H1 (cell line): Measurements from ENCODE around the gene AAMDC. TPM values are rescaled to one million over a fixed set of nuclear protein-coding genes. Genes with fewer than 3 reads are reported as not detected.
"Not testable (repeated sequence)": the region's sequence is repeated elsewhere in the genome, so short reads cannot be mapped to it uniquely, and the experiment has no call there.

Experiments used
- CTCF ChIA-PET: fragments of 300-600 bp; sonication (Branson Sonifier 250); formaldehyde crosslinking; loops from one replicate; lab custom pipeline; 2021; ENCODE audit not compliant: partially characterized antibody; lab: Charles Lee
- POLR2A ChIA-PET: fragments of 300-600 bp; sonication (Branson Sonifier 250); formaldehyde crosslinking; loops from one replicate; lab custom pipeline; 2021; ENCODE audit warnings: inconsistent platforms; ENCODE audit not compliant: partially characterized antibody; lab: Charles Lee
- DNase-seq, 2 experiments: peaks; one replicate each; pipeline versions ENCODE4 v3.0.0 to v3.0.0-alpha.2; 2010 to 2022; ENCODE audit warnings: low spot score in 2 of 2, low read depth in 1 of 2, mixed read lengths in 1 of 2
- FAIRE-seq: peaks from 2 replicates; lab custom pipeline; 2011; peaks lifted over from hg19 to GRCh38; lab: Jason Lieb, UNC
- H2AFZ ChIP-seq: 2 replicates; pipeline ENCODE4 v1.8.1; 2012; ENCODE audit warnings: low read length, inconsistent platforms
- H2AK5ac ChIP-seq: 2 replicates; pipeline ENCODE4 v1.6.1; 2013; ENCODE audit warnings: low read depth, low read length
- H2BK120ac ChIP-seq: replicated peaks from 2 replicates; pipeline ENCODE3; 2013; ENCODE audit warnings: low read depth, low read length, inconsistent platforms
- H2BK12ac ChIP-seq: 2 replicates; pipeline ENCODE4 v1.6.1; 2013; ENCODE audit warnings: low read depth, low read length
- H2BK15ac ChIP-seq: 2 replicates; pipeline ENCODE4 v1.6.1; 2013; ENCODE audit warnings: low read length
- H2BK20ac ChIP-seq: 2 replicates; pipeline ENCODE4 v1.6.1; 2013; ENCODE audit warnings: low read length
- H2BK5ac ChIP-seq: 2 replicates; pipeline ENCODE4 v1.6.1; 2013; ENCODE audit warnings: low read depth, low read length
- H3K14ac ChIP-seq: 2 replicates; pipeline ENCODE4 v1.6.1; 2013; ENCODE audit warnings: inconsistent platforms; ENCODE audit not compliant: insufficient read length
- H3K18ac ChIP-seq: 2 replicates; pipeline ENCODE4 v1.6.1; 2013; ENCODE audit warnings: low read length; ENCODE audit errors: extremely low read depth
- H3K23ac ChIP-seq: 2 replicates; pipeline ENCODE4 v1.6.1; 2013; ENCODE audit warnings: inconsistent platforms; ENCODE audit not compliant: insufficient read length
- H3K23me2 ChIP-seq: 2 replicates; pipeline ENCODE4 v1.6.1; 2013; ENCODE audit warnings: low read depth, low read length
- H3K27ac ChIP-seq: 2 replicates; pipeline ENCODE4 v1.6.1; 2011; ENCODE audit warnings: low read depth, low read length, inconsistent platforms
- H3K27me3 ChIP-seq, 4 experiments: replicated peaks in 1 of 4; 1 replicate in 1 of 4; 2 replicates in 3 of 4; pipeline versions ENCODE4 v1.6.1 to v1.8.1; 2011 to 2013; ENCODE audit warnings: low read length in 3 of 4, mild to moderate bottlenecking in 3 of 4, inconsistent platforms in 2 of 4, mixed read lengths in 2 of 4, moderate library complexity in 1 of 4; ENCODE audit not compliant: control insufficient read depth in 3 of 4, insufficient read depth in 3 of 4; ENCODE audit errors: extremely low read depth in 1 of 4
- H3K36me3 ChIP-seq, 4 experiments: 2 replicates each; pipeline versions ENCODE4 v1.6.1 to v1.8.1; 2011 to 2013; ENCODE audit warnings: mild to moderate bottlenecking in 4 of 4, low read length in 3 of 4, moderate library complexity in 2 of 4, control low read depth in 1 of 4, inconsistent platforms in 1 of 4; ENCODE audit not compliant: insufficient read depth in 4 of 4, control insufficient read depth in 2 of 4
- H3K4ac ChIP-seq: replicated peaks from 2 replicates; pipeline ENCODE3; 2013; ENCODE audit warnings: low read length, low read depth, mixed read lengths, inconsistent platforms; ENCODE audit not compliant: insufficient read length
- H3K4me1 ChIP-seq, 4 experiments: replicated peaks in 1 of 4; 1 replicate in 1 of 4; 2 replicates in 3 of 4; pipeline versions ENCODE4 v1.6.1 to v1.8.1; 2011 to 2013; ENCODE audit warnings: low read length in 3 of 4, inconsistent platforms in 2 of 4, mixed read lengths in 1 of 4; ENCODE audit not compliant: insufficient read depth in 4 of 4, control insufficient read depth in 3 of 4
- H3K4me2 ChIP-seq, 2 experiments: 2 replicates each; pipeline versions ENCODE4 v1.6.1 to v1.8.1; 2011 to 2013; ENCODE audit warnings: low read depth in 2 of 2, low read length in 2 of 2, control low read depth in 1 of 2, inconsistent platforms in 1 of 2, mild to moderate bottlenecking in 1 of 2; ENCODE audit not compliant: insufficient read depth in 1 of 2
- H3K4me3 ChIP-seq, 4 experiments: fragments of 200-600, 300-600 bp in 1 of 4; sonication (generic), shearing (Covaris generic), sonication (Bioruptor Twin) in 1 of 4; 2 replicates each; pipeline versions ENCODE4 v1.5.1 to v1.8.1; 2011 to 2016; ENCODE audit warnings: low read length in 4 of 4, low read depth in 3 of 4, control low read depth in 2 of 4, inconsistent platforms in 2 of 4, mild to moderate bottlenecking in 2 of 4, mixed read lengths in 1 of 4, moderate library complexity in 1 of 4; ENCODE audit not compliant: insufficient read depth in 2 of 4; ENCODE audit errors: extremely low read depth in 1 of 4
- H3K56ac ChIP-seq: replicated peaks from 2 replicates; pipeline ENCODE3; 2013; ENCODE audit warnings: low read depth, mild to moderate bottlenecking, mixed read lengths, low read length, inconsistent platforms; ENCODE audit not compliant: insufficient read length
- H3K79me1 ChIP-seq: 2 replicates; pipeline ENCODE4 v1.6.1; 2013; ENCODE audit warnings: low read depth, low read length, control low read depth
- H3K79me2 ChIP-seq, 2 experiments: 2 replicates each; pipeline versions ENCODE4 v1.6.1 to v1.8.1; 2012 to 2013; ENCODE audit warnings: low read length in 2 of 2, mild to moderate bottlenecking in 2 of 2, inconsistent platforms in 1 of 2; ENCODE audit not compliant: insufficient read depth in 2 of 2, control insufficient read depth in 1 of 2
- H3K9ac ChIP-seq, 4 experiments: replicated peaks in 1 of 4; 1 replicate in 1 of 4; 2 replicates in 3 of 4; pipeline versions ENCODE4 v1.6.1 to v1.8.1; 2011 to 2013; ENCODE audit warnings: low read depth in 3 of 4, low read length in 3 of 4, control low read depth in 2 of 4, mild to moderate bottlenecking in 2 of 4, moderate library complexity in 2 of 4, inconsistent platforms in 1 of 4; ENCODE audit errors: extremely low read depth in 1 of 4
- H3K9me3 ChIP-seq, 2 experiments: 2 replicates each; pipeline versions ENCODE4 v1.6.1 to v1.8.1; 2012 to 2013; ENCODE audit warnings: mild to moderate bottlenecking in 2 of 2, moderate library complexity in 2 of 2, control low read depth in 1 of 2, inconsistent platforms in 1 of 2, low read depth in 1 of 2, low read length in 1 of 2, mixed read lengths in 1 of 2; ENCODE audit not compliant: insufficient read depth in 2 of 2
- H4K20me1 ChIP-seq, 2 experiments: replicated peaks in 1 of 2; 2 replicates each; pipeline versions ENCODE3 to v1.8.1; 2011 to 2013; ENCODE audit warnings: inconsistent platforms in 2 of 2, low read length in 2 of 2, mild to moderate bottlenecking in 1 of 2; ENCODE audit not compliant: insufficient read depth in 2 of 2, control insufficient read depth in 1 of 2
- H4K5ac ChIP-seq: 2 replicates; pipeline ENCODE4 v1.6.1; 2013; ENCODE audit warnings: low read length, low read depth, mixed read lengths, inconsistent platforms; ENCODE audit not compliant: insufficient read length
- H4K8ac ChIP-seq: 2 replicates; pipeline ENCODE4 v1.8.0; 2013; ENCODE audit warnings: mild to moderate bottlenecking, moderate library complexity, low read length, inconsistent platforms; ENCODE audit not compliant: insufficient read depth; ENCODE audit errors: extremely low read depth
- H4K91ac ChIP-seq: replicated peaks from 2 replicates; pipeline ENCODE3; 2013; ENCODE audit warnings: low read length, mixed read lengths, inconsistent platforms; ENCODE audit not compliant: insufficient read length
- PHF8 ChIP-seq: fragments of 200-600 bp; sonication (generic); conservative IDR thresholded peaks from 2 replicates; pipeline ENCODE4 v1.7.1; 2012; ENCODE audit warnings: low read depth, mild to moderate bottlenecking, inconsistent platforms, low read length, moderate library complexity
- WGBS, 2 experiments: shearing (Covaris generic) in 1 of 2; methylation state at CpG; one replicate each; pipeline versions ENCODE4 v1.1.6 to v1.1.7; 2013 to 2015; ENCODE audit warnings: low lambda C conversion rate in 2 of 2, mixed read lengths in 2 of 2, inconsistent platforms in 1 of 2, low coverage in 1 of 2, missing lambda C conversion rate in 1 of 2; ENCODE audit not compliant: insufficient replicate concordance in 2 of 2, insufficient coverage in 1 of 2, insufficient read length in 1 of 2; ENCODE audit errors: extremely low coverage in 1 of 2, missing lambda C conversion rate in 1 of 2; 5-methylcytosine and 5-hydroxymethylcytosine counted together
- polyA plus RNA-seq, 7 experiments: library from polyadenylated mRNA; depleted of rRNA in 3 of 7; stranded (reverse) in 5 of 7; unstranded in 2 of 7; fragments of >200 nt in 5 of 7; fragments of 200-250 nt in 2 of 7; gene quantifications; 1 replicate in 5 of 7; 2 replicates in 1 of 7; 4 replicates in 1 of 7; pipeline versions ENCODE4 v1.2.1 to v1.2.3, GENCODE V29; 2011 to 2013; ENCODE audit warnings: missing spikeins in 2 of 7, mixed read lengths in 2 of 7
- total RNA-seq: library from RNA; stranded (reverse); fragmentation: NEBNext Ultra II Directional; extraction: Animal tissue kit (Norgen Biotek cat#: 25700); gene quantifications from 2 replicates; pipeline ENCODE4 v1.2.1, GENCODE V29; 2021

AAMDC gene
- total and polyA plus RNA-seq, 2 of the 8 experiments (the other 6 are each of a cell fraction or from before 2014, with no cell fraction given): 17.2 to 19.5 TPM

- TF ChIP-seq PHF8: no peak
Observed at GRCh38 chr11:77909277-77909676, 88.3 kb downstream of the AAMDC start (continued).

DNA sequence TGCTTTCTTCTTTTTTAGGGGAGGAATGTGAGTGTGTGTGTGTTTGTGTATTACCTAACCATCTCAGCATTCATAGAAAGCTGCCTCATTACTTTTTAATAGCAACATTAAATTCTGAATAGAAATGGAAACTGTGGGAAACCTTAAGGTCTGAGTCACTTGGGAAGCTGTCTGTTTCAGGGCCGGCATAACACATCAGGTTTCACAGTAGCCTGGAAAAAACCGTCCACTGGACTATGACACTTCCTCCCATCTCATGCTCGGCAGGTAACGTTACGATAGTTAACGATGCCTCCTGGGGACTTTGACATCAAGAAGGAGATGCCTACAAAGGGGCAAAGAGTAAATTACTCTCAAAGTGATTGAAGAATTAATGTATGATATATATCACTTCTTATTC is 89.9 kb downstream of the AAMDC start:
- H3K79me1 ChIP-seq, H2BK12ac ChIP-seq, DNase-seq, H3K4ac ChIP-seq, H2BK20ac ChIP-seq, H3K14ac ChIP-seq, POLR2A ChIA-PET, H3K4me1 ChIP-seq, H3K9ac ChIP-seq, H2AFZ ChIP-seq, H3K56ac ChIP-seq, H2AK5ac ChIP-seq, H4K5ac ChIP-seq, H2BK5ac ChIP-seq, H3K23ac ChIP-seq, H2BK15ac ChIP-seq, CTCF ChIA-PET, H3K79me2 ChIP-seq, H4K91ac ChIP-seq, H4K20me1 ChIP-seq, H2BK120ac ChIP-seq, H3K4me2 ChIP-seq, H3K18ac ChIP-seq, H3K9me3 ChIP-seq, H3K4me3 ChIP-seq, H3K36me3 ChIP-seq, H3K27me3 ChIP-seq, H3K27ac ChIP-seq, H4K8ac ChIP-seq, H3K23me2 ChIP-seq, FAIRE-seq: not testable (repeated sequence)
- 93% methylated on average over 6 of the region's 6 CpGs; no CpG with 5 or more reads in 1 of the 2 experiments for WGBS, 2 experiments
